Right lobe of liver (tissue), 4 donors: ENCODE measurements around the gene SUFU.

Source experiments
- POLR2A ChIP-seq: fragments of 450-650 bp; IDR thresholded peaks from one replicate; pipeline ENCODE4 v1.6.1; 2017; ENCODE audit warnings: antibody characterized with exemption, mild to moderate bottlenecking
- TF ChIP-seq, protein P1 (sequence below), 4 donors: fragments of 200-600 bp in 3 of 4; fragments of 450-650 bp in 1 of 4; IDR thresholded peaks; one replicate each; pipeline versions ENCODE4 v1.5.1 to v1.8.0; 2016 to 2022; ENCODE audit warnings: antibody characterized with exemption in 4 of 4, mild to moderate bottlenecking in 2 of 4
- donor health status: DM: no; HTN: no; CAD: no.
- donor health status: DM: no; HTN: no; CAD: no.
- donor health status: DM: no; HTN: yes; CAD: no.

DNA sequence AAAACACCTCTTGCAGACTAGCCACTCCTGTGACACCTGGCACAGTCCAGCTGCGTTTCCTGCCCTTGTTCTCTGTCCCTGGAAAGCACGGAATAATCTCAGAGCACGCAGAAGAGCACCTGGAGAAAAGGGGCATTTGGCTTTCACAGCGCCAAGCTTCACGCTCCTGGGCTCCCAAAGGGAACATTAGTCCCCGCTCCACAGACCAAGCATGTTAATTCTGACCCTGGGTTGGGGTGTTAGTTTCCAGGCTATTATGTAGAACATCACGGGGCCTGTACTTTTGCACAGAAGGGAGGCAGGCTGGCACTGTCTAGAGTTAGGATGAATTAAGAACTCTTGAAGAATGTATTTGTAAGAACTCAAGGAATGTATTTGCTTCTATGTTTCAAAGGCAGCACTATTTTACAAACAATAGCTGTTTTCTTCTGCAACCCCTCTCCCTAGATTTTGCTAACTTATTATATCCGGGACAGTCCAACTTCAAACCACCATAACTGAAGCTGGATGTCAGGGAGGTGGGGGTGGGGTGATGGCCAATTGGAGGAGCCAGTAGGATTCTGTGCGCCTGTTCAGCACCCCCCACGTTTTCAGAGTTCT, 78.3 kb downstream of the SUFU start:
- TF ChIP-seq, protein P1, sequence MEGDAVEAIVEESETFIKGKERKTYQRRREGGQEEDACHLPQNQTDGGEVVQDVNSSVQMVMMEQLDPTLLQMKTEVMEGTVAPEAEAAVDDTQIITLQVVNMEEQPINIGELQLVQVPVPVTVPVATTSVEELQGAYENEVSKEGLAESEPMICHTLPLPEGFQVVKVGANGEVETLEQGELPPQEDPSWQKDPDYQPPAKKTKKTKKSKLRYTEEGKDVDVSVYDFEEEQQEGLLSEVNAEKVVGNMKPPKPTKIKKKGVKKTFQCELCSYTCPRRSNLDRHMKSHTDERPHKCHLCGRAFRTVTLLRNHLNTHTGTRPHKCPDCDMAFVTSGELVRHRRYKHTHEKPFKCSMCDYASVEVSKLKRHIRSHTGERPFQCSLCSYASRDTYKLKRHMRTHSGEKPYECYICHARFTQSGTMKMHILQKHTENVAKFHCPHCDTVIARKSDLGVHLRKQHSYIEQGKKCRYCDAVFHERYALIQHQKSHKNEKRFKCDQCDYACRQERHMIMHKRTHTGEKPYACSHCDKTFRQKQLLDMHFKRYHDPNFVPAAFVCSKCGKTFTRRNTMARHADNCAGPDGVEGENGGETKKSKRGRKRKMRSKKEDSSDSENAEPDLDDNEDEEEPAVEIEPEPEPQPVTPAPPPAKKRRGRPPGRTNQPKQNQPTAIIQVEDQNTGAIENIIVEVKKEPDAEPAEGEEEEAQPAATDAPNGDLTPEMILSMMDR (IDR thresholded peaks at IDR 0.05): no peak
- no peak for TF ChIP-seq POLR2A
